Activated naive CD8-positive, alpha-beta T cell treated with anti-CD3 and anti-CD28 coated beads, Interleukin-2, amount 10 ng/mL, durations not matched to agents 7 days and 5 days (primary cell): ENCODE results near the gene PI4KA. TPM values are rescaled to one million over a fixed set of nuclear protein-coding genes. Genes with fewer than 3 reads are reported as not detected.
"Not testable (repeated sequence)": the region's sequence is repeated elsewhere in the genome, so short reads cannot be mapped to it uniquely, and the experiment has no call there.

Experiments
- ATAC-seq: fragments of 150-1000 bp; cut with Tn5 transposase; one replicate; pipeline ENCODE4 v1.10.0; 2021; ENCODE audit warnings: low read depth, moderate library complexity
- POLR2A ChIA-PET: fragments of 350-600 bp; sonication (Branson Sonifier 250); formaldehyde crosslinking; loops from one replicate; lab custom pipeline; 2021; ENCODE audit warnings: antibody characterized with exemption; lab: Charles Lee
- DNase-seq: peaks from one replicate; pipeline ENCODE4 v3.0.0; 2021
- H3K27ac Mint-ChIP-seq: one replicate; pipeline ENCODE4 v1.8.0; 2022; ENCODE audit warnings: mild to moderate bottlenecking, mixed read lengths
- H3K27me3 Mint-ChIP-seq: one replicate; pipeline ENCODE4 v1.8.0; 2022; ENCODE audit warnings: mild to moderate bottlenecking, moderate library complexity, mixed read lengths
- H3K36me3 Mint-ChIP-seq: one replicate; pipeline ENCODE4 v1.8.0; 2021; ENCODE audit warnings: mild to moderate bottlenecking, mixed read lengths
- H3K4me1 Mint-ChIP-seq: one replicate; pipeline ENCODE4 v1.8.0; 2021; ENCODE audit warnings: mixed read lengths
- H3K4me3 Mint-ChIP-seq: one replicate; pipeline ENCODE4 v1.8.0; 2022; ENCODE audit warnings: mild to moderate bottlenecking, moderate library complexity, mixed read lengths
- H3K9me3 Mint-ChIP-seq: one replicate; pipeline ENCODE4 v1.8.0; 2021; ENCODE audit warnings: mixed read lengths
- total RNA-seq, 2 experiments: library from RNA; stranded (reverse); gene quantifications; one replicate each; pipeline ENCODE4 v1.2.3, GENCODE V29; 2021

Gene PI4KA
- total RNA-seq, 2 experiments from 2014 or later = 100 to 106 TPM

GRCh38 chr22:20721409-20722218 lies 137.0 kb downstream of the PI4KA start:
- Mint-ChIP-seq H3K27me3 (no peaks in the 10 kb centered on the region), H3K4me3 (no peak overlapping the region), H3K27ac (no peak overlapping the region), H3K36me3 (peaks cover 4% of the 10 kb centered on the region), H3K4me1 (no peaks in the 10 kb centered on the region), H3K9me3 (no peaks in the 10 kb centered on the region)
- POLR2A ChIA-PET = no interaction called here
- ATAC-seq (no peak), DNase-seq (no peak)

- H3K4me1 Mint-ChIP-seq = no peaks in the 10 kb centered on the region
- no peak overlapping the region for H3K4me3 Mint-ChIP-seq
- peaks cover 4% of the 10 kb centered on the region for H3K36me3 Mint-ChIP-seq
- H3K9me3 Mint-ChIP-seq = no peaks in the 10 kb centered on the region
- POLR2A ChIA-PET = no interaction called here
- ATAC-seq (no peak), DNase-seq (no peak)
- H3K27me3 Mint-ChIP-seq = no peaks in the 10 kb centered on the region
- H3K27ac Mint-ChIP-seq = no peak overlapping the region
Measured at GRCh38 chr22:20720692-20721408, 137.8 kb downstream of the PI4KA start.

GRCh38 chr22:20718727-20719126 lies 139.9 kb downstream of the PI4KA start:
- not testable (repeated sequence) for H3K27ac Mint-ChIP-seq, ATAC-seq

DNA sequence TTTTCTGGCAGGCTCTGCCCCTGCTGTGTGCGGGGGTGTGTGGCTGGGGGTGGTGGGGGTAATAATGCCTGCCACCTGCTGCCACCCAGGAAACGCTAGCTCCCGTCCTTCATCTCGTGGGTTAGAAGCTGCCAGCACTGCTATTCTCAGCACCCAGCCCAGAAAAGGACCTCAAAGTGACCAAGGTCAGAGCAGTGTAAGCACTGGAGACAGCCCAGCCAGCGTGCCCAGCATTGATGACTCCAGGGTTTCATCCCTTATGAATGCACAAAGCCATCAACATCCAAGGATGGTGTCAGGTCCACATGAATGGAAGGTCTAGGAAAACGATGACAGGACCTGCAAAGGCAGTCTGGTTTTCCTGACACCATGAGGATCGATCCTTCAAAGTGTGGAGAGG lies 140.6 kb downstream of the PI4KA start:
- H3K36me3 Mint-ChIP-seq, H3K4me1 Mint-ChIP-seq, ATAC-seq, H3K27me3 Mint-ChIP-seq, DNase-seq, H3K9me3 Mint-ChIP-seq, H3K4me3 Mint-ChIP-seq, H3K27ac Mint-ChIP-seq, POLR2A ChIA-PET: not testable (repeated sequence)

More at GRCh38 chr22:20718727-20719126, 139.9 kb downstream of the PI4KA start:
- DNase-seq, POLR2A ChIA-PET, H3K27me3 Mint-ChIP-seq, H3K4me1 Mint-ChIP-seq, H3K4me3 Mint-ChIP-seq, H3K36me3 Mint-ChIP-seq, H3K9me3 Mint-ChIP-seq: not testable (repeated sequence)

DNA sequence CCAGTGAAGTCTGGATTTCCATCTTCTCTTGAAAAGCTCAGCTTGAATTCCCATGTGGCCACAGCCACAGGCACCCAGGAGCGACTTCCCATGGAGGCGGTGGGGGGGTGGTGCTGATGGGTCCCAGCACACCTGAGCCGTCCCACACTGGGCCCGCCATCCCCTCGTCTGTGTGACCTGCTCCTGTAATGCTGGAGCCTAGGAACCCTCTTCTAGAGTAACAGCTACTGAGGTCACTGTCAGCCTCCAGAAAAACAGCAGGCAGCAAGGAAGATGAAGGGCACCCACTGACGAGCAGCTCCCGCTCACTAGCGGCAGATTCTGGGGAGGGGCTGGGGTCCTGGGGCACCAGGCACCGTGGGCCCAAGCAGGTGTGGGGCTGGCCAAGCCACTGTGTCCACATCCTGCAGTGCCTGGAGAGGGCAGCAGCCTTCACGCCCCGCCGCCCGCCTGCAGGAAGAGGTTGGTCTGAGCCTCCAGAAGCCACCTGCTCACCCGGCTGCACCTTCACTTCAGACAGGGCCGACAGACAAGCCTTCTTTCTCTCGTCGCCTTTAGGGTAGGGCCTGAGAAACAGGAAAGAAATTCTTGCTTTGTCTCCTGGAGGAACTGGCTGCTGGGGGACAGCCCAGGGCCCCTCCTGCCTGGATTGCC lies 141.3 kb downstream of the PI4KA start:
- H3K9me3 Mint-ChIP-seq, POLR2A ChIA-PET, H3K36me3 Mint-ChIP-seq, ATAC-seq, H3K27me3 Mint-ChIP-seq, H3K4me1 Mint-ChIP-seq, H3K27ac Mint-ChIP-seq, H3K4me3 Mint-ChIP-seq, DNase-seq: not testable (repeated sequence)

DNA sequence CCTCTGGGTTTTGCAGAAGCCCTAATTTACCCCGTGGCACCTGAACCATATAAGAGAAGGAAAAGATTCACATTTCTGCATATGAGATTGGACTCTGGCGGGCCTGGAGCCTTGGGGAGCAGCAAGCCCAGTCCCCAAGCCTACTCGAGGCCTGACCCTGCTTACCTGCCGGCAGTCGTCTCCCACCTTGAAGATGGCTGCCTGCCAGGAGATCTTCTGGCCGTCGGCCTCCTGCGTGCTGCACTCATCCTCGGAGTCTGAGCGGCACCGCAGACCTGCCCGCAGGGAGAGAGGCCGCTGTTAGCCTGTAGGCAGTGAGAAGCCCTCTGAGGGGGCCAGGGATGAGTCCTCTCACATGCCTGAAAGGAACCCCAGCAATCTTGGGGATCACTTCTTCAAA lies 145.5 kb downstream of the PI4KA start:
- DNase-seq, POLR2A ChIA-PET, H3K4me1 Mint-ChIP-seq, H3K27me3 Mint-ChIP-seq, H3K27ac Mint-ChIP-seq, H3K4me3 Mint-ChIP-seq, H3K36me3 Mint-ChIP-seq, ATAC-seq, H3K9me3 Mint-ChIP-seq: not testable (repeated sequence)

DNA sequence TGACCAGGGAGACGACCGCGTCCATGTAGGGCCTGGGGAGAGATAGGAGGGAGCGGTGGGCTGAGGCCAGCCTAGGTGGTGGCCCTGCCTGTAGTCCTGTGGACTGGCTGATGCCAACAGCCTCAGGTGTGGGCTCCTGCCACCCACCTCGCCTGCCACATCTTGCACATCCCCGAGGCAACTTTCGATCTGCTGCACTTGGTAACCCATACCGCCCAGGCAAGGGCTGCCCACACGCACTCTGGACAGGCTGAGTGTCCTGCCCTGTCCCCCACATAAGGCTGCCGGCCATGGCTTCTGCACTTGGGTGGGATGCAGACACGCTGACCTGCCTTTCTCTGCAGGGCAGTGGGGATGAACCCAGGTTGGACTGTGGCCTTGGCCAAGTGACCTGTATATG lies 148.6 kb downstream of the PI4KA start:
- DNase-seq, H3K9me3 Mint-ChIP-seq, H3K27ac Mint-ChIP-seq, POLR2A ChIA-PET, H3K27me3 Mint-ChIP-seq, H3K4me1 Mint-ChIP-seq, H3K36me3 Mint-ChIP-seq, H3K4me3 Mint-ChIP-seq, ATAC-seq: not testable (repeated sequence)

GRCh38 chr22:20707549-20708118 lies 151.0 kb downstream of the PI4KA start:
- DNase-seq, H3K4me1 Mint-ChIP-seq, POLR2A ChIA-PET, H3K27ac Mint-ChIP-seq, ATAC-seq, H3K4me3 Mint-ChIP-seq, H3K9me3 Mint-ChIP-seq, H3K36me3 Mint-ChIP-seq: not testable (repeated sequence)
- peaks cover 10% of the 10 kb centered on the region for H3K27me3 Mint-ChIP-seq

- H3K4me3 Mint-ChIP-seq = peak overlapping the region; percentile 39
- H3K4me1 Mint-ChIP-seq, H3K9me3 Mint-ChIP-seq, ATAC-seq, POLR2A ChIA-PET, H3K27ac Mint-ChIP-seq, H3K36me3 Mint-ChIP-seq: not testable (repeated sequence)
- peak; percentile 57 for DNase-seq
- H3K27me3 Mint-ChIP-seq = peaks cover 10% of the 10 kb centered on the region
Measured at GRCh38 chr22:20703816-20704609, 154.6 kb downstream of the PI4KA start.

- not testable (repeated sequence) for H3K27ac Mint-ChIP-seq, H3K4me1 Mint-ChIP-seq, DNase-seq, H3K36me3 Mint-ChIP-seq, H3K9me3 Mint-ChIP-seq
- Mint-ChIP-seq H3K27me3 (peaks cover 10% of the 10 kb centered on the region), H3K4me3 (peak overlapping the region; percentile 100)
- peak; percentile 23 for ATAC-seq
- POLR2A ChIA-PET = interaction anchor here (0.8 kb wide), 1 partner anchor 152 kb away, joined by 3 read pairs; no protein-coding TSS in a partner anchor
Measured at GRCh38 chr22:20703414-20703806, 155.2 kb downstream of the PI4KA start.

GRCh38 chr22:20702546-20703413 lies 155.8 kb downstream of the PI4KA start:
- peaks cover 10% of the 10 kb centered on the region for H3K27me3 Mint-ChIP-seq
- POLR2A ChIA-PET = interaction anchor here (0.8 to 1.0 kb wide), 2 partner anchors 145 to 152 kb away, joined by 3 read pairs; no protein-coding TSS in a partner anchor
- peak; percentile 97 for DNase-seq
- not testable (repeated sequence) for H3K4me1 Mint-ChIP-seq, H3K36me3 Mint-ChIP-seq, H3K9me3 Mint-ChIP-seq
- H3K27ac Mint-ChIP-seq = peak overlapping the region; percentile 100
- peak overlapping the region; percentile 100 for H3K4me3 Mint-ChIP-seq
- peak; percentile 85 for ATAC-seq

GRCh38 chr22:20702175-20702545 lies 156.5 kb downstream of the PI4KA start:
- peak; percentile 64 for DNase-seq
- peak; percentile 17 for ATAC-seq
- H3K4me1 Mint-ChIP-seq, H3K9me3 Mint-ChIP-seq, H3K36me3 Mint-ChIP-seq: not testable (repeated sequence)
- Mint-ChIP-seq H3K27me3 (peaks cover 10% of the 10 kb centered on the region), H3K27ac (peak overlapping the region; percentile 100), H3K4me3 (peak overlapping the region; percentile 100)
- POLR2A ChIA-PET = interaction anchor here (1.0 to 1.1 kb wide), 2 partner anchors 133 to 145 kb away, joined by 3 read pairs; no protein-coding TSS in a partner anchor
